K562 (cell line): ENCODE measurements around the gene DIPK2A. TPM values are rescaled to one million over a fixed set of nuclear protein-coding genes. Genes with fewer than 3 reads are reported as not detected.

Experiments
- COPS2 ChIP-seq: fragments of 450-650 bp; conservative IDR thresholded peaks from 2 replicates; pipeline ENCODE4 v1.6.1; 2016; ENCODE audit warnings: mild to moderate bottlenecking, moderate library complexity
- GTF2B ChIP-seq: IDR thresholded peaks from 2 replicates; pipeline ENCODE4 v1.6.1; 2011; ENCODE audit not compliant: insufficient read length; ENCODE audit errors: extremely low read depth
- HMGN3 ChIP-seq: IDR thresholded peaks from 2 replicates; pipeline ENCODE4 v1.6.1; 2011; ENCODE audit warnings: borderline replicate concordance, low read depth, mild to moderate bottlenecking, mixed read lengths, low read length; ENCODE audit not compliant: insufficient read length; ENCODE audit errors: extremely low read depth
- LCOR ChIP-seq: sonication (generic); formaldehyde crosslinking; IDR thresholded peaks from 2 replicates; pipeline ENCODE4 v1.8.0; 2022; ENCODE audit warnings: mild to moderate bottlenecking, missing genetic modification reagents
- MXD1 ChIP-seq: fragments of 250-450 bp; sonication (Bioruptor Pico); IDR thresholded peaks from 2 replicates; pipeline ENCODE4 v1.8.0; 2021; ENCODE audit warnings: borderline replicate concordance, mild to moderate bottlenecking, moderate library complexity; ENCODE audit not compliant: poor library complexity, severe bottlenecking
- NFE2 ChIP-seq: IDR thresholded peaks from 2 replicates; pipeline ENCODE4 v1.6.1; 2014; ENCODE audit warnings: antibody characterized with exemption, low read depth
- POLR3A ChIP-seq: IDR thresholded peaks from 2 replicates; pipeline ENCODE4 v1.6.1; 2011; ENCODE audit warnings: borderline replicate concordance, mild to moderate bottlenecking, moderate library complexity; ENCODE audit not compliant: insufficient read length, insufficient read depth; ENCODE audit errors: extremely low read depth
- PRMT5 ChIP-seq: sonication (generic); formaldehyde crosslinking; IDR thresholded peaks from 2 replicates; pipeline ENCODE4 v1.5.0; 2020; ENCODE audit warnings: missing genetic modification reagents
- SRSF1 ChIP-seq: fragments of 200-400 bp; formaldehyde crosslinking; IDR thresholded peaks from 2 replicates; pipeline ENCODE4 v1.6.1; 2017; ENCODE audit warnings: mild to moderate bottlenecking, low read depth, low read length, moderate library complexity
- TCF3 ChIP-seq: sonication (generic); formaldehyde crosslinking; IDR thresholded peaks from 2 replicates; pipeline ENCODE4 v1.4.0; 2020; ENCODE audit warnings: mild to moderate bottlenecking, missing genetic modification reagents
- WHSC1 ChIP-seq: IDR thresholded peaks from one replicate; pipeline ENCODE4 v1.6.1; 2012; ENCODE audit warnings: low read length, control low read depth, inconsistent platforms
- XRCC4 ChIP-seq: IDR thresholded peaks from one replicate; pipeline ENCODE4 v1.6.1; 2011; ENCODE audit not compliant: insufficient read depth, insufficient read length; ENCODE audit errors: extremely low read depth
- polyA plus RNA-seq, 8 experiments: library from polyadenylated mRNA; depleted of rRNA in 4 of 8; stranded (reverse) in 5 of 8; unstranded in 3 of 8; fragments of >200 nt; fragmentation: Nextera tagmentation in 2 of 8; fragmentation: Illumina TruSeq in 1 of 8; extraction: Ambion mirVana in 2 of 8; extraction: Trizol in 1 of 8; gene quantifications; 2 replicates each; pipeline versions ENCODE4 v1.2.1 to v1.2.3, GENCODE V29; 2011 to 2014; ENCODE audit warnings: inconsistent platforms in 1 of 8, missing spikeins in 1 of 8
- total RNA-seq, 7 experiments: library from RNA; depleted of rRNA in 6 of 7; stranded (reverse); fragments of >200 nt in 6 of 7; fragmentation: Illumina TruSeq in 2 of 7; extraction: Trizol in 2 of 7; gene quantifications; 2 replicates each; pipeline versions ENCODE4 v1.2.1 to v1.2.3, GENCODE V29; 2011 to 2021; ENCODE audit warnings: low replicate concordance in 1 of 7
- TF ChIP-seq, protein P1 (sequence below): sonication (generic); formaldehyde crosslinking; IDR thresholded peaks from 2 replicates; pipeline ENCODE4 v1.8.0; 2022; ENCODE audit warnings: mild to moderate bottlenecking, missing genetic modification reagents, borderline replicate concordance
- TF ChIP-seq, protein P2 (sequence below): conservative IDR thresholded peaks from 2 replicates; pipeline ENCODE4 v1.6.1; 2011; ENCODE audit warnings: low read depth, mild to moderate bottlenecking, low read length; ENCODE audit not compliant: control insufficient read depth
- TF ChIP-seq, protein P3 (sequence below): fragments of 250-450 bp; sonication (Bioruptor Pico); IDR thresholded peaks from 2 replicates; pipeline ENCODE4 v1.9.0; 2021; ENCODE audit warnings: mild to moderate bottlenecking, inconsistent platforms
- TF ChIP-seq, protein P4 (sequence below): sonication (generic); formaldehyde crosslinking; IDR thresholded peaks from 2 replicates; pipeline ENCODE4 v1.8.0; 2022; ENCODE audit warnings: mild to moderate bottlenecking, missing genetic modification reagents
- TF ChIP-seq, protein P5 (sequence below): sonication (generic); formaldehyde crosslinking; IDR thresholded peaks from 2 replicates; pipeline ENCODE4 v1.9.0; 2022; ENCODE audit warnings: mild to moderate bottlenecking, missing genetic modification reagents

Gene DIPK2A
- total and polyA plus RNA-seq, 9 of the 15 experiments (the other 6 are each of a cell fraction or from before 2014, with no cell fraction given), result 3.3 to 15.7 (median 7.8) TPM

- TF ChIP-seq, protein P1, sequence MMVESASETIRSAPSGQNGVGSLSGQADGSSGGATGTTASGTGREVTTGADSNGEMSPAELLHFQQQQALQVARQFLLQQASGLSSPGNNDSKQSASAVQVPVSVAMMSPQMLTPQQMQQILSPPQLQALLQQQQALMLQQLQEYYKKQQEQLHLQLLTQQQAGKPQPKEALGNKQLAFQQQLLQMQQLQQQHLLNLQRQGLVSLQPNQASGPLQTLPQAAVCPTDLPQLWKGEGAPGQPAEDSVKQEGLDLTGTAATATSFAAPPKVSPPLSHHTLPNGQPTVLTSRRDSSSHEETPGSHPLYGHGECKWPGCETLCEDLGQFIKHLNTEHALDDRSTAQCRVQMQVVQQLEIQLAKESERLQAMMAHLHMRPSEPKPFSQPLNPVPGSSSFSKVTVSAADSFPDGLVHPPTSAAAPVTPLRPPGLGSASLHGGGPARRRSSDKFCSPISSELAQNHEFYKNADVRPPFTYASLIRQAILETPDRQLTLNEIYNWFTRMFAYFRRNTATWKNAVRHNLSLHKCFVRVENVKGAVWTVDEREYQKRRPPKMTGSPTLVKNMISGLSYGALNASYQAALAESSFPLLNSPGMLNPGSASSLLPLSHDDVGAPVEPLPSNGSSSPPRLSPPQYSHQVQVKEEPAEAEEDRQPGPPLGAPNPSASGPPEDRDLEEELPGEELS (CRISPR knock-in tag), result no peak
- TF ChIP-seq POLR3A (no peak), COPS2 (no peak), GTF2B (no peak), TCF3 (no peak), MXD1 (CRISPR knock-in tag) (no peak), LCOR (CRISPR knock-in tag) (no peak; the same call in 1 of the 2 replicates), NFE2 (no peak), SRSF1 (no peak), HMGN3 (peak; percentile 72), PRMT5 (no peak), WHSC1 (no peak), XRCC4 (no peak)
- TF ChIP-seq, protein P2, sequence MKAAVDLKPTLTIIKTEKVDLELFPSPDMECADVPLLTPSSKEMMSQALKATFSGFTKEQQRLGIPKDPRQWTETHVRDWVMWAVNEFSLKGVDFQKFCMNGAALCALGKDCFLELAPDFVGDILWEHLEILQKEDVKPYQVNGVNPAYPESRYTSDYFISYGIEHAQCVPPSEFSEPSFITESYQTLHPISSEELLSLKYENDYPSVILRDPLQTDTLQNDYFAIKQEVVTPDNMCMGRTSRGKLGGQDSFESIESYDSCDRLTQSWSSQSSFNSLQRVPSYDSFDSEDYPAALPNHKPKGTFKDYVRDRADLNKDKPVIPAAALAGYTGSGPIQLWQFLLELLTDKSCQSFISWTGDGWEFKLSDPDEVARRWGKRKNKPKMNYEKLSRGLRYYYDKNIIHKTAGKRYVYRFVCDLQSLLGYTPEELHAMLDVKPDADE, result no peak; the same call in 1 of the 2 replicates
- TF ChIP-seq, protein P3, sequence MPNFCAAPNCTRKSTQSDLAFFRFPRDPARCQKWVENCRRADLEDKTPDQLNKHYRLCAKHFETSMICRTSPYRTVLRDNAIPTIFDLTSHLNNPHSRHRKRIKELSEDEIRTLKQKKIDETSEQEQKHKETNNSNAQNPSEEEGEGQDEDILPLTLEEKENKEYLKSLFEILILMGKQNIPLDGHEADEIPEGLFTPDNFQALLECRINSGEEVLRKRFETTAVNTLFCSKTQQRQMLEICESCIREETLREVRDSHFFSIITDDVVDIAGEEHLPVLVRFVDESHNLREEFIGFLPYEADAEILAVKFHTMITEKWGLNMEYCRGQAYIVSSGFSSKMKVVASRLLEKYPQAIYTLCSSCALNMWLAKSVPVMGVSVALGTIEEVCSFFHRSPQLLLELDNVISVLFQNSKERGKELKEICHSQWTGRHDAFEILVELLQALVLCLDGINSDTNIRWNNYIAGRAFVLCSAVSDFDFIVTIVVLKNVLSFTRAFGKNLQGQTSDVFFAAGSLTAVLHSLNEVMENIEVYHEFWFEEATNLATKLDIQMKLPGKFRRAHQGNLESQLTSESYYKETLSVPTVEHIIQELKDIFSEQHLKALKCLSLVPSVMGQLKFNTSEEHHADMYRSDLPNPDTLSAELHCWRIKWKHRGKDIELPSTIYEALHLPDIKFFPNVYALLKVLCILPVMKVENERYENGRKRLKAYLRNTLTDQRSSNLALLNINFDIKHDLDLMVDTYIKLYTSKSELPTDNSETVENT (CRISPR knock-in tag), result peak; percentile 92
- TF ChIP-seq, protein P4, sequence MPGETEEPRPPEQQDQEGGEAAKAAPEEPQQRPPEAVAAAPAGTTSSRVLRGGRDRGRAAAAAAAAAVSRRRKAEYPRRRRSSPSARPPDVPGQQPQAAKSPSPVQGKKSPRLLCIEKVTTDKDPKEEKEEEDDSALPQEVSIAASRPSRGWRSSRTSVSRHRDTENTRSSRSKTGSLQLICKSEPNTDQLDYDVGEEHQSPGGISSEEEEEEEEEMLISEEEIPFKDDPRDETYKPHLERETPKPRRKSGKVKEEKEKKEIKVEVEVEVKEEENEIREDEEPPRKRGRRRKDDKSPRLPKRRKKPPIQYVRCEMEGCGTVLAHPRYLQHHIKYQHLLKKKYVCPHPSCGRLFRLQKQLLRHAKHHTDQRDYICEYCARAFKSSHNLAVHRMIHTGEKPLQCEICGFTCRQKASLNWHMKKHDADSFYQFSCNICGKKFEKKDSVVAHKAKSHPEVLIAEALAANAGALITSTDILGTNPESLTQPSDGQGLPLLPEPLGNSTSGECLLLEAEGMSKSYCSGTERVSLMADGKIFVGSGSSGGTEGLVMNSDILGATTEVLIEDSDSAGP, result no peak
- TF ChIP-seq, protein P5, sequence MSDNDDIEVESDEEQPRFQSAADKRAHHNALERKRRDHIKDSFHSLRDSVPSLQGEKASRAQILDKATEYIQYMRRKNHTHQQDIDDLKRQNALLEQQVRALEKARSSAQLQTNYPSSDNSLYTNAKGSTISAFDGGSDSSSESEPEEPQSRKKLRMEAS (CRISPR knock-in tag), result no peak
Observed at GRCh38 chr3:143971359-143972154, at the start of gene DIPK2A (continued).
